Skeletal muscle cell (primary cell): ENCODE measurements around the gene CHCHD6.

Experiments
- DNase-seq: peaks from one replicate; pipeline ENCODE4 v3.0.0-alpha.2; 2010; ENCODE audit warnings: low read depth
- H3K4me3 ChIP-seq: 2 replicates; pipeline ENCODE4 v1.5.1; 2011; ENCODE audit warnings: low read depth, mild to moderate bottlenecking, control low read depth, low read length, moderate library complexity

Gene CHCHD6

GRCh38 chr3:126667631-126668449 is 36.2 kb upstream of the CHCHD6 start:
- DNase-seq = no peak
- H3K4me3 ChIP-seq = no peak overlapping the region

GRCh38 chr3:126668450-126669401 is 35.3 kb upstream of the CHCHD6 start:
- H3K4me3 ChIP-seq = no peak overlapping the region
- DNase-seq = no peak

GRCh38 chr3:126671521-126671920 is 32.5 kb upstream of the CHCHD6 start:
- DNase-seq = no peak
- no peak overlapping the region for H3K4me3 ChIP-seq

- H3K4me3 ChIP-seq = no peak overlapping the region
- DNase-seq = no peak
These were observed 31.7 kb upstream of the CHCHD6 start for GRCh38 chr3:126672340-126672739.

GRCh38 chr3:126672741-126673140 is 31.3 kb upstream of the CHCHD6 start:
- H3K4me3 ChIP-seq = no peak overlapping the region
- DNase-seq = no peak

- no peak for DNase-seq
- no peak overlapping the region for H3K4me3 ChIP-seq
These were observed 26.9 kb upstream of the CHCHD6 start for GRCh38 chr3:126676919-126677705.

GRCh38 chr3:126677862-126678503 is 26.1 kb upstream of the CHCHD6 start:
- no peak overlapping the region for H3K4me3 ChIP-seq
- no peak for DNase-seq

GRCh38 chr3:126678693-126679317 is 25.2 kb upstream of the CHCHD6 start:
- H3K4me3 ChIP-seq = no peak overlapping the region
- DNase-seq = no peak

- DNase-seq = no peak
- H3K4me3 ChIP-seq = no peak overlapping the region
These were observed 24.7 kb upstream of the CHCHD6 start for GRCh38 chr3:126679318-126679751.

GRCh38 chr3:126679831-126680666 is 24.0 kb upstream of the CHCHD6 start:
- no peak for DNase-seq
- H3K4me3 ChIP-seq = no peak overlapping the region

GRCh38 chr3:126680667-126681055 is 23.4 kb upstream of the CHCHD6 start:
- H3K4me3 ChIP-seq = no peak overlapping the region
- no peak for DNase-seq

- no peak for DNase-seq
- H3K4me3 ChIP-seq = no peak overlapping the region
These were observed 22.0 kb upstream of the CHCHD6 start for GRCh38 chr3:126682009-126682408.

GRCh38 chr3:126683069-126683468 is 21.0 kb upstream of the CHCHD6 start:
- no peak for DNase-seq

GRCh38 chr3:126684218-126684751 is 19.8 kb upstream of the CHCHD6 start:
- H3K4me3 ChIP-seq = no peak overlapping the region
- DNase-seq = no peak

More at GRCh38 chr3:126683069-126683468, 21.0 kb upstream of the CHCHD6 start:
- H3K4me3 ChIP-seq = no peak overlapping the region

- DNase-seq = no peak
- H3K4me3 ChIP-seq = no peak overlapping the region
These were observed 19.0 kb upstream of the CHCHD6 start for GRCh38 chr3:126685021-126685420.

- DNase-seq = no peak
- no peak overlapping the region for H3K4me3 ChIP-seq
These were observed 18.5 kb upstream of the CHCHD6 start for GRCh38 chr3:126685493-126685892.

- DNase-seq = no peak
- no peak overlapping the region for H3K4me3 ChIP-seq
These were observed 12.3 kb upstream of the CHCHD6 start for GRCh38 chr3:126691765-126692164.

GRCh38 chr3:126692858-126693257 is 11.2 kb upstream of the CHCHD6 start:
- no peak for DNase-seq
- no peak overlapping the region for H3K4me3 ChIP-seq
